Measurements from ENCODE around the gene OPN4.

DNA sequence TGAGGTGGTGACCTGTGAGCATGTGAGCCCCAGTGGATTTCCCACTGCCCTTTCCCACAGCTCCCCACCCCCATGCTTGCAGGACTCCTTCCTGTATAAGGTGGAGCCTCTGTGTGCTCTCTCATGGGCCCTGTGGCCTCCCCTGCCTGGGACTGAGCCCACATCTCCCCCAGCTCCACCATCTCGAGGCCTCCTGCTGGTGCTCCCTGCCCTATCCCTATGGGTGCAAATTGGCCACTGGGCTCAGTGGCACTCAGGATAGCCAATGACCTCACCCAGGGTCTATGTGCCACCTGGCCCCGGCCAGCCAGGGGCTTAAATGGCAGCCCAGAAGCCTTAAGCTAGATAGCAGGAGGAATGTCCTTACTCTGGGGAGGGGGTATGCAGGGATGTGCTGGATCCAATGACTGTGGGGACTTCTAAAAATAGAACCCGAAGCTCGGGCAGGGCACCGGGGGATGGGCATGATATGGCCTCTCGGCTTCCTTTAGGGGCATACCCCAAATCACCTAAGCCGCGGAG, 16.0 kb downstream of the OPN4 start:
- TF ChIP-seq SMC3 (IDR thresholded peaks at IDR 0.05) (no peak), JUN (IDR thresholded peaks at IDR 0.05) (no peak), MAX (IDR thresholded peaks at IDR 0.05) (no peak), REST (IDR thresholded peaks at IDR 0.05) (no peak)
- TF ChIP-seq, protein P1, sequence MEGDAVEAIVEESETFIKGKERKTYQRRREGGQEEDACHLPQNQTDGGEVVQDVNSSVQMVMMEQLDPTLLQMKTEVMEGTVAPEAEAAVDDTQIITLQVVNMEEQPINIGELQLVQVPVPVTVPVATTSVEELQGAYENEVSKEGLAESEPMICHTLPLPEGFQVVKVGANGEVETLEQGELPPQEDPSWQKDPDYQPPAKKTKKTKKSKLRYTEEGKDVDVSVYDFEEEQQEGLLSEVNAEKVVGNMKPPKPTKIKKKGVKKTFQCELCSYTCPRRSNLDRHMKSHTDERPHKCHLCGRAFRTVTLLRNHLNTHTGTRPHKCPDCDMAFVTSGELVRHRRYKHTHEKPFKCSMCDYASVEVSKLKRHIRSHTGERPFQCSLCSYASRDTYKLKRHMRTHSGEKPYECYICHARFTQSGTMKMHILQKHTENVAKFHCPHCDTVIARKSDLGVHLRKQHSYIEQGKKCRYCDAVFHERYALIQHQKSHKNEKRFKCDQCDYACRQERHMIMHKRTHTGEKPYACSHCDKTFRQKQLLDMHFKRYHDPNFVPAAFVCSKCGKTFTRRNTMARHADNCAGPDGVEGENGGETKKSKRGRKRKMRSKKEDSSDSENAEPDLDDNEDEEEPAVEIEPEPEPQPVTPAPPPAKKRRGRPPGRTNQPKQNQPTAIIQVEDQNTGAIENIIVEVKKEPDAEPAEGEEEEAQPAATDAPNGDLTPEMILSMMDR (IDR thresholded peaks at IDR 0.05): no peak

Measured in A549 (cell line).